ENCODE measurements around the gene ADGB.
A peak's percentile ranks its signal among the peaks of the same experiment; 100 is the strongest.

ADGB gene

GRCh38 chr6:146768722-146769121 lies 169.9 kb downstream of the ADGB start:
- Histone ChIP-seq H3K23ac (ENCODE audit: low read length) (no peak overlapping the region), H4K5ac (ENCODE audit: low read length) (no peak overlapping the region), H3K79me1 (ENCODE audit: low read length) (no peaks in the 10 kb centered on the region), H2BK15ac (replicated peaks; ENCODE audit: low read depth) (no peak overlapping the region), H3K79me2 (ENCODE audit: control insufficient read depth, insufficient read depth, low read length) (no peaks in the 10 kb centered on the region), H3K36me3 (ENCODE audit: control insufficient read depth, insufficient read depth, low read length) (no peaks in the 10 kb centered on the region), H3K4me2 (ENCODE audit: low read length) (no peak overlapping the region), H3K56ac (ENCODE audit: low read length) (no peak overlapping the region), H3K4me3 (ENCODE audit: low read length) (no peak overlapping the region), H2AK5ac (ENCODE audit: low read length) (no peak overlapping the region), H3K18ac (ENCODE audit: low read length) (no peak overlapping the region), H2BK5ac (ENCODE audit: low read length) (no peak overlapping the region), H3K27me3 (ENCODE audit: insufficient read depth, low read length, poor library complexity) (no peaks in the 10 kb centered on the region), H3K27ac (ENCODE audit: low read depth, low read length) (no peak overlapping the region), H3K4me1 (ENCODE audit: control insufficient read depth, low read depth, low read length) (no peaks in the 10 kb centered on the region), H3K4ac (ENCODE audit: low read depth, low read length) (no peak overlapping the region), H3K9ac (ENCODE audit: low read length) (no peak overlapping the region), H4K8ac (ENCODE audit: low read depth, low read length) (no peak overlapping the region), H2BK120ac (ENCODE audit: low read depth, low read length) (no peak overlapping the region)
- no peak for DNase-seq
- no CpG with 5 or more reads among the region's 2 CpGs for WGBS (ENCODE audit: extremely low coverage, insufficient coverage, low lambda C conversion rate)

DNA sequence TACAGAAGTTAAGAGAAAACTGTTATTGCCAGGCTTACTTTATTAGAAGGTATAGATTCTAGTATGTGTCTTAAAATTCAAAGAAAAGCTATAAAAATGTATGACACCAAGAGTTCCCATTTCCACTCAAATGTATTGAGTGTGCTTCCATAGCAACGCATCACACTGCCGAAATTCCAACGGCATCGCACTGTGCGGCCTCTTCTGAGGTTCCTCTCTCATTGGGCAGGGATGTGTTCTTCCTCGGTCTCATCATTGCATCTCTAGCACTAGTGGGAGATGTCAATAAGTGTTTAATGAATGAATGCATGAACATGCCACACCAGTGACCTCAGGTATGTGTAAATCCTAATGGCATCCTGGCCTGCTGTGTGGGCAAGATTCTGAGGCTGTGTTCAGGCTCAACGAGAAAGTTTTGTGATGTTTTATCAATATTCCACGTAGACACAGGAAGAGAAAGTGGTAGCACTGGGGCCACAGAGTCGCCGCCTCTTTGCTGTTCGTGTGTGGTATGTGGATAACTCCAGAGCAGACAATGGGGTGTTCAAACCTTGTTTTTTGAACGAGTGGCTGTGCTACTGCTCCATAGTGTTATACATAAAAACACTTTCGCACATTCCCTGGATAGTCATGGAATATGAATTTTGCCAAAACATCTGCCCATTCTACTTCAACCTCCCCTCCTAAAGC lies 171.6 kb downstream of the ADGB start:
- DNase-seq, result peak; percentile 36
- Histone ChIP-seq H3K36me3 (ENCODE audit: control insufficient read depth, insufficient read depth, low read length) (no peaks in the 10 kb centered on the region), H3K4ac (ENCODE audit: low read depth, low read length) (no peak overlapping the region), H4K8ac (ENCODE audit: low read depth, low read length) (no peak overlapping the region), H3K9ac (ENCODE audit: low read length) (no peak overlapping the region), H3K4me3 (ENCODE audit: low read length) (no peak overlapping the region), H3K79me2 (ENCODE audit: control insufficient read depth, insufficient read depth, low read length) (no peaks in the 10 kb centered on the region), H3K27ac (ENCODE audit: low read depth, low read length) (no peak overlapping the region), H3K27me3 (ENCODE audit: insufficient read depth, low read length, poor library complexity) (no peaks in the 10 kb centered on the region), H2BK15ac (replicated peaks; ENCODE audit: low read depth) (no peak overlapping the region), H3K4me1 (ENCODE audit: control insufficient read depth, low read depth, low read length) (no peaks in the 10 kb centered on the region), H3K4me2 (ENCODE audit: low read length) (no peak overlapping the region), H3K23ac (ENCODE audit: low read length) (no peak overlapping the region), H3K79me1 (ENCODE audit: low read length) (no peaks in the 10 kb centered on the region), H2BK5ac (ENCODE audit: low read length) (no peak overlapping the region), H2BK120ac (ENCODE audit: low read depth, low read length) (no peak overlapping the region), H4K5ac (ENCODE audit: low read length) (no peak overlapping the region), H3K56ac (ENCODE audit: low read length) (no peak overlapping the region), H3K18ac (ENCODE audit: low read length) (no peak overlapping the region), H2AK5ac (ENCODE audit: low read length) (no peak overlapping the region)
- no CpG with 5 or more reads among the region's 13 CpGs for WGBS (ENCODE audit: extremely low coverage, insufficient coverage, low lambda C conversion rate)

- Histone ChIP-seq H3K9ac (ENCODE audit: low read length) (no peak overlapping the region), H3K79me1 (ENCODE audit: low read length) (no peaks in the 10 kb centered on the region), H2BK5ac (ENCODE audit: low read length) (no peak overlapping the region), H3K56ac (ENCODE audit: low read length) (no peak overlapping the region), H3K27ac (ENCODE audit: low read depth, low read length) (no peak overlapping the region), H3K18ac (ENCODE audit: low read length) (no peak overlapping the region), H3K4me2 (ENCODE audit: low read length) (no peak overlapping the region), H3K23ac (ENCODE audit: low read length) (no peak overlapping the region), H3K4ac (ENCODE audit: low read depth, low read length) (no peak overlapping the region), H2BK120ac (ENCODE audit: low read depth, low read length) (no peak overlapping the region), H3K79me2 (ENCODE audit: control insufficient read depth, insufficient read depth, low read length) (no peaks in the 10 kb centered on the region), H3K36me3 (ENCODE audit: control insufficient read depth, insufficient read depth, low read length) (no peaks in the 10 kb centered on the region), H2BK15ac (replicated peaks; ENCODE audit: low read depth) (no peak overlapping the region), H3K27me3 (ENCODE audit: insufficient read depth, low read length, poor library complexity) (no peaks in the 10 kb centered on the region), H3K4me1 (ENCODE audit: control insufficient read depth, low read depth, low read length) (no peaks in the 10 kb centered on the region), H2AK5ac (ENCODE audit: low read length) (no peak overlapping the region), H4K5ac (ENCODE audit: low read length) (no peak overlapping the region), H4K8ac (ENCODE audit: low read depth, low read length) (no peak overlapping the region), H3K4me3 (ENCODE audit: low read length) (no peak overlapping the region)
- no CpG with 5 or more reads among the region's 14 CpGs for WGBS (ENCODE audit: extremely low coverage, insufficient coverage, low lambda C conversion rate)
- no peak for DNase-seq
Measured at GRCh38 chr6:146770965-146771735, 172.4 kb downstream of the ADGB start.

DNA sequence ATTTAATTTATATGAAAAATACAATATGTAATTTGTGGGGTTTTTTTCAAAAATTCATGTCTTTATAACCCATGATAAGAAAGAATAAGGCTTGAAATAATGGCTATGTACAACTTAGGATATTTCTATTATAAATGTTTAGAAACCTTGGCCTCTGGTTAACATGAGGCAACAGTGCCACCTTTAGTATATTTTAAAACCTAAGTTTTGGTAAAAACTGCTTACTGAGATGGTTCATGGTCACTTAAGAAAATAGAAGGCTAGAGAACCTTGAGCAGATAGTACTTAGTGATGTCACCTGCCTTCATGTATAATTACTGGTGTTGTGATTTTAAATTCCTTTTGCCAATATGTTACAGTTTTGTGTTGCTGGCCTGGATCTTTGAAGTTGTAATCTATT lies 176.4 kb downstream of the ADGB start:
- Histone ChIP-seq H4K8ac (ENCODE audit: low read depth, low read length) (no peak overlapping the region), H3K79me2 (ENCODE audit: control insufficient read depth, insufficient read depth, low read length) (no peaks in the 10 kb centered on the region), H3K27me3 (ENCODE audit: insufficient read depth, low read length, poor library complexity) (no peaks in the 10 kb centered on the region), H3K4me1 (ENCODE audit: control insufficient read depth, low read depth, low read length) (no peaks in the 10 kb centered on the region), H3K4ac (ENCODE audit: low read depth, low read length) (no peak overlapping the region), H3K18ac (ENCODE audit: low read length) (no peak overlapping the region), H3K23ac (ENCODE audit: low read length) (no peak overlapping the region), H3K4me3 (ENCODE audit: low read length) (no peak overlapping the region), H3K4me2 (ENCODE audit: low read length) (no peak overlapping the region), H4K5ac (ENCODE audit: low read length) (no peak overlapping the region), H2BK5ac (ENCODE audit: low read length) (no peak overlapping the region), H3K27ac (ENCODE audit: low read depth, low read length) (no peak overlapping the region), H3K56ac (ENCODE audit: low read length) (no peak overlapping the region), H2BK120ac (ENCODE audit: low read depth, low read length) (no peak overlapping the region), H3K79me1 (ENCODE audit: low read length) (no peaks in the 10 kb centered on the region), H3K9ac (ENCODE audit: low read length) (no peak overlapping the region), H2AK5ac (ENCODE audit: low read length) (no peak overlapping the region), H2BK15ac (replicated peaks; ENCODE audit: low read depth) (no peak overlapping the region), H3K36me3 (ENCODE audit: control insufficient read depth, insufficient read depth, low read length) (no peaks in the 10 kb centered on the region)
- peak; percentile 16 for DNase-seq

DNA sequence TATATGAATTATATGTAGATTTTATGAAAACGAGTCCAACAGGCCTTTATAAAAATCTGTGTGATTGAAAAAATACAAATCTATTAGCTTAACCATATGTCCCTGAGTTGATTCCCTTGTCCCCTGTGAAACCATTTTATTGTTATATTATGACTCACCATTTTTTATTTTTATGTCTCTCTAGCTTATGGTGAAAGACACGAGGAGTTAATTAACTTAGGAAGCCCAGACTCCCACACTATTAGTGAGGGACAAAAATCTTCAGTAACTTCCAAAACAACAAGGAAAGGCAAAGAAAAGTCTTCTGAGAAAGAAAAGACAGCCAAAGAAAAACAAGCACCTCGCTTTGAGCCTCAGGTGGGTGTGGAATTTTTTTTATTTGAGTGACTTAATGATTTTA lies 183.1 kb downstream of the ADGB start:
- Histone ChIP-seq H2BK120ac (ENCODE audit: low read depth, low read length) (no peak overlapping the region), H2AK5ac (ENCODE audit: low read length) (no peak overlapping the region), H3K79me2 (ENCODE audit: control insufficient read depth, insufficient read depth, low read length) (no peaks in the 10 kb centered on the region), H3K18ac (ENCODE audit: low read length) (no peak overlapping the region), H4K5ac (ENCODE audit: low read length) (no peak overlapping the region), H4K8ac (ENCODE audit: low read depth, low read length) (no peak overlapping the region), H3K4me1 (ENCODE audit: control insufficient read depth, low read depth, low read length) (no peaks in the 10 kb centered on the region), H2BK5ac (ENCODE audit: low read length) (no peak overlapping the region), H3K9ac (ENCODE audit: low read length) (no peak overlapping the region), H3K36me3 (ENCODE audit: control insufficient read depth, insufficient read depth, low read length) (no peaks in the 10 kb centered on the region), H3K4ac (ENCODE audit: low read depth, low read length) (no peak overlapping the region), H3K27me3 (ENCODE audit: insufficient read depth, low read length, poor library complexity) (no peaks in the 10 kb centered on the region), H2BK15ac (replicated peaks; ENCODE audit: low read depth) (no peak overlapping the region), H3K56ac (ENCODE audit: low read length) (no peak overlapping the region), H3K23ac (ENCODE audit: low read length) (no peak overlapping the region), H3K79me1 (ENCODE audit: low read length) (no peaks in the 10 kb centered on the region), H3K4me2 (ENCODE audit: low read length) (no peak overlapping the region), H3K27ac (ENCODE audit: low read depth, low read length) (no peak overlapping the region), H3K4me3 (ENCODE audit: low read length) (no peak overlapping the region)
- DNase-seq, result no peak
- no CpG with 5 or more reads among the region's 3 CpGs for WGBS (ENCODE audit: extremely low coverage, insufficient coverage, low lambda C conversion rate)
